SU-DHL-6 (cell line): ENCODE results near the gene DDAH2.
"Not testable (repeated sequence)": the region's sequence is repeated elsewhere in the genome, so short reads cannot be mapped to it uniquely, and the experiment has no call there.

Experiments
- H2AFZ ChIP-seq: fragments of 200-600 bp; sonication (generic); 2 replicates; pipeline ENCODE4 v1.6.1; 2014; ENCODE audit warnings: low read depth, mild to moderate bottlenecking, moderate library complexity, mixed read lengths, antibody characterized with exemption, low read length; ENCODE audit not compliant: severe bottlenecking
- H3F3A ChIP-seq: fragments of 200-600 bp; shearing (Covaris generic); 2 replicates; pipeline ENCODE4 v1.6.0; 2016; ENCODE audit warnings: antibody characterized with exemption, mild to moderate bottlenecking; ENCODE audit not compliant: insufficient read depth
- H3K27ac ChIP-seq: fragments of 200-600 bp; sonication (generic); 2 replicates; pipeline ENCODE4 v1.5.1; 2016; ENCODE audit warnings: low read depth, mild to moderate bottlenecking, low read length, moderate library complexity, mixed read lengths
- H3K27me3 ChIP-seq: fragments of 200-600 bp; sonication (generic), shearing (Covaris generic); 2 replicates; pipeline ENCODE4 v1.6.0; 2014; ENCODE audit warnings: mild to moderate bottlenecking, low read length
- H3K36me3 ChIP-seq: fragments of 200-600 bp; sonication (generic); 2 replicates; pipeline ENCODE4 v1.6.1; 2014; ENCODE audit warnings: mild to moderate bottlenecking, low read length, mixed read lengths
- H3K4me2 ChIP-seq: fragments of 300-600, 200-600 bp; shearing (Covaris generic), sonication (generic); 2 replicates; pipeline ENCODE4 v1.6.0; 2014; ENCODE audit warnings: low read length, low read depth, mild to moderate bottlenecking; ENCODE audit not compliant: poor library complexity, severe bottlenecking
- H3K4me3 ChIP-seq: fragments of 200-600 bp; sonication (generic); 2 replicates; pipeline ENCODE4 v1.5.1; 2014; ENCODE audit warnings: antibody characterized with exemption, low read length, mild to moderate bottlenecking, mixed read lengths; ENCODE audit not compliant: insufficient read depth, poor library complexity, severe bottlenecking
- H3K79me2 ChIP-seq: fragments of 200-600 bp; sonication (generic); 2 replicates; pipeline ENCODE4 v1.6.1; 2014; ENCODE audit warnings: mild to moderate bottlenecking, low read length, moderate library complexity; ENCODE audit not compliant: insufficient read depth
- H3K9ac ChIP-seq: fragments of 200-600 bp; sonication (generic); 2 replicates; pipeline ENCODE4 v1.7.0; 2014; ENCODE audit warnings: mild to moderate bottlenecking, low read length
- H3K9me2 ChIP-seq: fragments of 200-600 bp; sonication (generic); replicated peaks from 2 replicates; pipeline ENCODE4 v1.6.1; 2014; ENCODE audit warnings: low read length; ENCODE audit not compliant: insufficient read depth
- H3K9me3 ChIP-seq: fragments of 200-600 bp; sonication (generic); 2 replicates; pipeline ENCODE4 v1.6.1; 2014; ENCODE audit warnings: low read length, mixed read lengths; ENCODE audit not compliant: insufficient read depth
- H4K20me1 ChIP-seq: fragments of 200-600 bp; sonication (generic); 2 replicates; pipeline ENCODE4 v1.6.1; 2014; ENCODE audit warnings: low read depth, mild to moderate bottlenecking, antibody characterized with exemption, low read length, moderate library complexity, mixed read lengths
- CTCF ChIP-seq: fragments of 200-600 bp; sonication (generic); IDR thresholded peaks from one replicate; pipeline ENCODE4 v1.5.1; 2017; ENCODE audit warnings: antibody characterized with exemption, mild to moderate bottlenecking, low read length, moderate library complexity; ENCODE audit not compliant: insufficient read depth, poor library complexity, severe bottlenecking
- EZH2phosphoT487 ChIP-seq: fragments of 200-600 bp; sonication (generic), shearing (Covaris generic); conservative IDR thresholded peaks from 2 replicates; pipeline ENCODE4 v1.6.1; 2018; ENCODE audit warnings: mild to moderate bottlenecking, antibody characterized with exemption, low read length, moderate library complexity, mixed read lengths

Gene DDAH2

GRCh38 chr6:31711233-31711632, 17.9 kb downstream of the DDAH2 start:
- Histone ChIP-seq H3K4me2 (no peak overlapping the region), H3K9me3 (no peaks in the 10 kb centered on the region), H3K27me3 (no peaks in the 10 kb centered on the region), H4K20me1 (no peaks in the 10 kb centered on the region), H3K9me2 (no peaks in the 10 kb centered on the region), H3K27ac (no peak overlapping the region), H3K79me2 (no peaks in the 10 kb centered on the region), H3K36me3 (no peaks in the 10 kb centered on the region), H3K4me3 (no peak overlapping the region), H3K9ac (no peak overlapping the region), H2AFZ (no peak overlapping the region), H3F3A (no peaks in the 10 kb centered on the region)
- TF ChIP-seq EZH2phosphoT487 = no peak
- TF ChIP-seq CTCF = no peak

GRCh38 chr6:31710523-31711219, 18.4 kb downstream of the DDAH2 start:
- no peaks in the 10 kb centered on the region for H3K9me3 ChIP-seq
- H3K4me3 ChIP-seq = no peak overlapping the region
- H3F3A ChIP-seq = no peaks in the 10 kb centered on the region
- no peaks in the 10 kb centered on the region for H3K9me2 ChIP-seq
- H3K9ac ChIP-seq = no peak overlapping the region
- H2AFZ ChIP-seq = no peak overlapping the region
- H3K36me3 ChIP-seq = no peaks in the 10 kb centered on the region
- H3K27ac ChIP-seq = no peak overlapping the region
- H3K4me2 ChIP-seq = no peak overlapping the region
- H3K27me3 ChIP-seq = no peaks in the 10 kb centered on the region
- H3K79me2 ChIP-seq = no peaks in the 10 kb centered on the region
- TF ChIP-seq CTCF (no peak), EZH2phosphoT487 (no peak)
- H4K20me1 ChIP-seq = no peaks in the 10 kb centered on the region

GRCh38 chr6:31709157-31709556, 19.9 kb downstream of the DDAH2 start:
- not testable (repeated sequence) for H3K36me3 ChIP-seq, H3F3A ChIP-seq, H3K4me2 ChIP-seq, H3K79me2 ChIP-seq, H3K9me3 ChIP-seq, H3K27me3 ChIP-seq, H3K9ac ChIP-seq, H3K9me2 ChIP-seq, H4K20me1 ChIP-seq, H3K27ac ChIP-seq, H2AFZ ChIP-seq, H3K4me3 ChIP-seq

- Histone ChIP-seq H3K9ac (no peak overlapping the region), H3K27ac (no peak overlapping the region), H3K27me3 (no peaks in the 10 kb centered on the region), H3F3A (peaks cover 6% of the 10 kb centered on the region), H3K9me3 (no peaks in the 10 kb centered on the region), H3K36me3 (no peaks in the 10 kb centered on the region), H3K4me3 (no peak overlapping the region), H3K9me2 (no peaks in the 10 kb centered on the region), H3K4me2 (no peak overlapping the region), H3K79me2 (no peaks in the 10 kb centered on the region), H2AFZ (no peak overlapping the region), H4K20me1 (no peaks in the 10 kb centered on the region)
- TF ChIP-seq CTCF = no peak
- TF ChIP-seq EZH2phosphoT487 = no peak
Measured at GRCh38 chr6:31708224-31708623, 20.9 kb downstream of the DDAH2 start.
